ENCODE results near the gene TSPEAR. TPM values are rescaled to one million over a fixed set of nuclear protein-coding genes. Genes with fewer than 3 reads are reported as not detected.

TSPEAR gene
- total and polyA plus RNA-seq, 9 of the 15 experiments (the other 6 are each of a cell fraction or from before 2014, with no cell fraction given) = not detected

DNA sequence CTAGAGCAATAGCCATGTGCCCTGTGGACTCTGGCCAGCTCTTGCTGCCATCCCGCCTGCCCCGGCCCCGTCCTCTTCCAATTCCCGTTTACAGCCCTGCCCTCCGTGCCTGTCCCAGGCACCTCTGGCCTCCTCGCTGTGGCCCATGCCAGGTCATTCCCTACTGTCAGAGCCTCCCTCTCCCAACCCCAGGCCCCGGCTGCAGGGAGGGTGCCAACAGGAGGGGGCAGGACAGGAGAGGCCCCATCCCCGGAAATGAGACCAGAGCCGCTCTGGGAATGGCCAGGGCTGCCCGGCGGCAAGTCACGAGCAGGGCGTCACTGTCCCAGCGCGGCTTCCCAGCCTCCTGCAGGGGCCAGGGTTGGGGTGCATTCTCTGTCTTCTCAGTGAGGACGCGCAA, 23.5 kb upstream of the TSPEAR start:
- in situ Hi-C loops (cut with MboI) (no loop called here), intact Hi-C loops (cut with micrococcal nuclease) (no loop called here)
- H3K4me1 ChIP-seq (replicated peaks in 1 of 2; ENCODE audit: control insufficient read depth in 2 of 2, insufficient read depth in 2 of 2, low read length in 2 of 2) = peaks cover 10 to 15% of the 10 kb centered on the region in 2 experiments; a peak in 4 of 5 replicates
- FAIRE-seq = no peak
- no peak overlapping the region for H3K27ac ChIP-seq (ENCODE audit: extremely low read depth, low read depth, low read length)
- H3K9me1 ChIP-seq (ENCODE audit: control insufficient read depth, insufficient read depth, low read length) = no peaks in the 10 kb centered on the region
- H2AFZ ChIP-seq (ENCODE audit: low read depth, low read length) = no peak overlapping the region
- peaks cover 66 to 67% of the 10 kb centered on the region in 2 experiments for H3K27me3 ChIP-seq (ENCODE audit: control insufficient read depth in 2 of 2, insufficient read depth in 2 of 2, low read length in 2 of 2)
- no TSS peak for BruUV-seq (replicated peaks)
- no peaks in the 10 kb centered on the region for H3K9me3 ChIP-seq (replicated peaks; ENCODE audit: control insufficient read depth, insufficient read depth, low read depth, low read length)
- no peak for ATAC-seq
- H3K79me2 ChIP-seq (ENCODE audit: control insufficient read depth, insufficient read depth, low read length) = no peaks in the 10 kb centered on the region
- DNase-seq (ENCODE audit: extremely low read depth in 1 of 4, low spot score in 3 of 4) = no peak
- H3K4me2 ChIP-seq (ENCODE audit: insufficient read depth, low read length) = no peak overlapping the region
- H3K36me3 ChIP-seq (ENCODE audit: control insufficient read depth, insufficient read depth, low read length) = no peaks in the 10 kb centered on the region
- 5% methylated on average over 16 of the region's 17 CpGs for WGBS (ENCODE audit: insufficient coverage, low coverage, missing lambda C conversion rate)
- no peak overlapping the region for H3K4me3 ChIP-seq
- ChIA-PET CTCF (ENCODE audit: low intra/inter-chr PET ratio) (no interaction called here), POLR2A (interaction anchor here (0.5 kb wide), 1 partner anchor 306 kb away, joined by 4 read pairs; no protein-coding TSS in a partner anchor)
- H3K9ac ChIP-seq (ENCODE audit: insufficient read depth in 1 of 2, low read depth in 2 of 2, low read length in 2 of 2) = no peak overlapping the region
- TF ChIP-seq KAT2B (IDR thresholded peaks at IDR 0.05; ENCODE audit: low read depth, low read length) (no peak), RBM17 (IDR thresholded peaks at IDR 0.05; ENCODE audit: borderline replicate concordance, low read depth, low read length) (no peak), L3MBTL2 (IDR thresholded peaks at IDR 0.05) (no peak), FOXP1 (CRISPR knock-in tag; IDR thresholded peaks at IDR 0.05) (no peak), ZSCAN32 (CRISPR knock-in tag; IDR thresholded peaks at IDR 0.05) (no peak), PML (IDR thresholded peaks at IDR 0.05; ENCODE audit: low read length) (no peak), E2F3 (CRISPR knock-in tag; IDR thresholded peaks at IDR 0.05) (no peak), SAFB (IDR thresholded peaks at IDR 0.05; ENCODE audit: borderline replicate concordance, low read depth, low read length) (no peak), CCNT2 (IDR thresholded peaks at IDR 0.05; ENCODE audit: borderline replicate concordance, extremely low read depth, insufficient read length, low read depth, low read length) (no peak), GTF2A2 (tag; IDR thresholded peaks at IDR 0.05) (no peak)
- TF ChIP-seq, protein P1, sequence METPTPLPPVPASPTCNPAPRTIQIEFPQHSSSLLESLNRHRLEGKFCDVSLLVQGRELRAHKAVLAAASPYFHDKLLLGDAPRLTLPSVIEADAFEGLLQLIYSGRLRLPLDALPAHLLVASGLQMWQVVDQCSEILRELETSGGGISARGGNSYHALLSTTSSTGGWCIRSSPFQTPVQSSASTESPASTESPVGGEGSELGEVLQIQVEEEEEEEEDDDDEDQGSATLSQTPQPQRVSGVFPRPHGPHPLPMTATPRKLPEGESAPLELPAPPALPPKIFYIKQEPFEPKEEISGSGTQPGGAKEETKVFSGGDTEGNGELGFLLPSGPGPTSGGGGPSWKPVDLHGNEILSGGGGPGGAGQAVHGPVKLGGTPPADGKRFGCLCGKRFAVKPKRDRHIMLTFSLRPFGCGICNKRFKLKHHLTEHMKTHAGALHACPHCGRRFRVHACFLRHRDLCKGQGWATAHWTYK (CRISPR knock-in tag; IDR thresholded peaks at IDR 0.05) = no peak
- TF ChIP-seq, protein P2, sequence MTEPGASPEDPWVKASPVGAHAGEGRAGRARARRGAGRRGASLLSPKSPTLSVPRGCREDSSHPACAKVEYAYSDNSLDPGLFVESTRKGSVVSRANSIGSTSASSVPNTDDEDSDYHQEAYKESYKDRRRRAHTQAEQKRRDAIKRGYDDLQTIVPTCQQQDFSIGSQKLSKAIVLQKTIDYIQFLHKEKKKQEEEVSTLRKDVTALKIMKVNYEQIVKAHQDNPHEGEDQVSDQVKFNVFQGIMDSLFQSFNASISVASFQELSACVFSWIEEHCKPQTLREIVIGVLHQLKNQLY (CRISPR knock-in tag; conservative IDR thresholded peaks at IDR 0.05) = no peak
- TF ChIP-seq, protein P3, sequence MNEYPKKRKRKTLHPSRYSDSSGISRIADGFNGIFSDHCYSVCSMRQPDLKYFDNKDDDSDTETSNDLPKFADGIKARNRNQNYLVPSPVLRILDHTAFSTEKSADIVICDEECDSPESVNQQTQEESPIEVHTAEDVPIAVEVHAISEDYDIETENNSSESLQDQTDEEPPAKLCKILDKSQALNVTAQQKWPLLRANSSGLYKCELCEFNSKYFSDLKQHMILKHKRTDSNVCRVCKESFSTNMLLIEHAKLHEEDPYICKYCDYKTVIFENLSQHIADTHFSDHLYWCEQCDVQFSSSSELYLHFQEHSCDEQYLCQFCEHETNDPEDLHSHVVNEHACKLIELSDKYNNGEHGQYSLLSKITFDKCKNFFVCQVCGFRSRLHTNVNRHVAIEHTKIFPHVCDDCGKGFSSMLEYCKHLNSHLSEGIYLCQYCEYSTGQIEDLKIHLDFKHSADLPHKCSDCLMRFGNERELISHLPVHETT (CRISPR knock-in tag; conservative IDR thresholded peaks at IDR 0.05 in 1 of 2, IDR thresholded peaks at IDR 0.05 in 1 of 2) = no peak
- TF ChIP-seq, protein P4, sequence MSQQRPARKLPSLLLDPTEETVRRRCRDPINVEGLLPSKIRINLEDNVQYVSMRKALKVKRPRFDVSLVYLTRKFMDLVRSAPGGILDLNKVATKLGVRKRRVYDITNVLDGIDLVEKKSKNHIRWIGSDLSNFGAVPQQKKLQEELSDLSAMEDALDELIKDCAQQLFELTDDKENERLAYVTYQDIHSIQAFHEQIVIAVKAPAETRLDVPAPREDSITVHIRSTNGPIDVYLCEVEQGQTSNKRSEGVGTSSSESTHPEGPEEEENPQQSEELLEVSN (IDR thresholded peaks at IDR 0.05; ENCODE audit: borderline replicate concordance in 1 of 2, extremely low read depth in 1 of 2, insufficient read depth in 1 of 2, insufficient read length in 1 of 2, low read depth in 1 of 2, low read length in 1 of 2, poor library complexity in 1 of 2, severe bottlenecking in 1 of 2) = no peak
- peaks cover 9% of the 10 kb centered on the region; the same call in 1 of the 2 replicates for H4K20me1 ChIP-seq (replicated peaks; ENCODE audit: control insufficient read depth, insufficient read depth, low read length)
